Ishikawa (cell line): Measurements from ENCODE around the gene ZNF280D.

Experiments
- CEBPB ChIP-seq: IDR thresholded peaks from 2 replicates; pipeline ENCODE4 v1.6.1; 2012
- CREB1 ChIP-seq: IDR thresholded peaks from 2 replicates; pipeline ENCODE4 v1.6.1; 2012; ENCODE audit warnings: low read depth
- EGR1 ChIP-seq: IDR thresholded peaks from 2 replicates; pipeline ENCODE4 v1.6.1; 2012
- EP300 ChIP-seq: IDR thresholded peaks from 2 replicates; pipeline ENCODE4 v1.6.1; 2012; ENCODE audit warnings: borderline replicate concordance
- FOXM1 ChIP-seq: IDR thresholded peaks from 2 replicates; pipeline ENCODE4 v1.6.1; 2012; ENCODE audit warnings: low read depth, borderline replicate concordance
- NFIC ChIP-seq: IDR thresholded peaks from 2 replicates; pipeline ENCODE4 v1.6.1; 2012
- RAD21 ChIP-seq: IDR thresholded peaks from 2 replicates; pipeline ENCODE4 v1.6.1; 2012; ENCODE audit warnings: low read depth
- REST ChIP-seq: IDR thresholded peaks from 2 replicates; pipeline ENCODE4 v1.6.1; 2012; ENCODE audit warnings: low read depth, mild to moderate bottlenecking
- TAF1 ChIP-seq: IDR thresholded peaks from 2 replicates; pipeline ENCODE4 v1.6.1; 2012; ENCODE audit warnings: low read depth, mild to moderate bottlenecking
- TCF12 ChIP-seq: IDR thresholded peaks from 2 replicates; pipeline ENCODE4 v1.6.1; 2012; ENCODE audit warnings: low read depth
- TEAD4 ChIP-seq: IDR thresholded peaks from 2 replicates; pipeline ENCODE4 v1.6.1; 2012
- USF1 ChIP-seq: IDR thresholded peaks from 2 replicates; pipeline ENCODE4 v1.6.1; 2012
- YY1 ChIP-seq: IDR thresholded peaks from 2 replicates; pipeline ENCODE4 v1.6.1; 2012; ENCODE audit warnings: low read depth
- ZBTB7A ChIP-seq: IDR thresholded peaks from 2 replicates; pipeline ENCODE4 v1.6.1; 2012; ENCODE audit warnings: low read depth
- TF ChIP-seq, protein P1 (sequence below): IDR thresholded peaks from 2 replicates; pipeline ENCODE4 v1.6.1; 2012

The ZNF280D gene

DNA sequence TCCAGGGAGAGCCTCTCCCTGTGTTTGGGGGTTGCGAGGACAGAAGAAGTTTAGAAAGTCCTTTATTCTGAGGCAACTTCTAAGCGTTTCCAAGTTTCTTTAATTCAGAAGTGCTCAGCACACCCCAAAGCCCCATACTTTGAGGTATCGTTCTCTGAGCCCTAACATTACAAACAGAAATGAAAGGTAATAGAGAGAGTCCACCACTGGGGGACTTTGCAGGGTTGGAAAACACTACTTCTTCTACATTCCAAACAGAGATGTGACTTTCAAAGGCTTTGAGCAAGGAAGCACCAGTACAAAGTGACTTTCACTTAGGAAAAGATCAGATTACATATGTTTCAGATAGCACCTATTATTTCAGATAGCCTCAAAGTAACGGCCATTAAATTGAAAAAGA lies 6.2 kb upstream of the ZNF280D start:
- TF ChIP-seq ZBTB7A, result no peak
- TF ChIP-seq TEAD4, result no peak
- TF ChIP-seq EGR1, result no peak
- TF ChIP-seq, protein P1, sequence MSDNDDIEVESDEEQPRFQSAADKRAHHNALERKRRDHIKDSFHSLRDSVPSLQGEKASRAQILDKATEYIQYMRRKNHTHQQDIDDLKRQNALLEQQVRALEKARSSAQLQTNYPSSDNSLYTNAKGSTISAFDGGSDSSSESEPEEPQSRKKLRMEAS, result no peak
- TF ChIP-seq USF1, result no peak
- TF ChIP-seq CREB1, result no peak
- TF ChIP-seq FOXM1, result no peak
- TF ChIP-seq CEBPB, result no peak
- TF ChIP-seq REST, result no peak
- TF ChIP-seq TCF12, result no peak
- TF ChIP-seq YY1, result no peak

DNA sequence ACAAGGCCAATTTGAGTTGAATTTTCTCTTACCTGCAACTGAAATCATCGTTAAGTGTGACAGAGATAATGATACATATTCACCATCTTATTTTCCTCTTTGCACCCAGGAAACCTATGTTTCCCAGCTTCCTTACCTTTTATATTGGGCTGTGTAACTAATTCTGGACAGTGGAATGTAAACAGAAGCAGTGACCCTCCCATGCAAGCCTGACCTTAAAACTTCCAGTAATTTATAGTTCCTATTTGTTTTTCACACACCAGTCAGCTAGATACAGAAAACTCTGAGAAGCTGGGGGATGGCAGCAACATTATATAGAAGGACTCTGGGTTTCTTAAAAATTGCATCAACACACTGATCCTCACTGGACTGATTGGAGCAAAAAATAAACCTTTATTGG lies 4.5 kb upstream of the ZNF280D start:
- TF ChIP-seq, protein P1, result no peak

- TF ChIP-seq TAF1 (no peak), TCF12 (no peak)
These were observed 3.8 kb upstream of the ZNF280D start for GRCh38 chr15:56736881-56737707.

- TF ChIP-seq FOXM1, result no peak
- no peak for TF ChIP-seq CREB1
- TF ChIP-seq YY1, result no peak
- TF ChIP-seq REST, result no peak
- no peak for TF ChIP-seq CEBPB
- no peak for TF ChIP-seq EGR1
- TF ChIP-seq USF1, result no peak
- no peak for TF ChIP-seq TCF12
- no peak for TF ChIP-seq NFIC
- TF ChIP-seq EP300, result no peak
- TF ChIP-seq TAF1, result no peak
- no peak for TF ChIP-seq RAD21
- TF ChIP-seq, protein P1, result no peak
- TF ChIP-seq ZBTB7A, result no peak
These were observed 3.0 kb upstream of the ZNF280D start for GRCh38 chr15:56736308-56736707.

GRCh38 chr15:56735589-56735988 lies 2.3 kb upstream of the ZNF280D start:
- no peak for TF ChIP-seq USF1
- TF ChIP-seq YY1, result no peak
- no peak for TF ChIP-seq RAD21
- no peak for TF ChIP-seq TCF12
- no peak for TF ChIP-seq REST
- TF ChIP-seq TAF1, result no peak
- no peak for TF ChIP-seq FOXM1
- no peak for TF ChIP-seq ZBTB7A
- TF ChIP-seq NFIC, result no peak
- TF ChIP-seq, protein P1, result no peak
- no peak for TF ChIP-seq EGR1
